ENCODE measurements around the gene PLA2G6. TPM values are rescaled to one million over a fixed set of nuclear protein-coding genes. Genes with fewer than 3 reads are reported as not detected.

PLA2G6 gene
- total RNA-seq, 2 donors from 2014 or later: 60.6 to 60.7 TPM

DNA sequence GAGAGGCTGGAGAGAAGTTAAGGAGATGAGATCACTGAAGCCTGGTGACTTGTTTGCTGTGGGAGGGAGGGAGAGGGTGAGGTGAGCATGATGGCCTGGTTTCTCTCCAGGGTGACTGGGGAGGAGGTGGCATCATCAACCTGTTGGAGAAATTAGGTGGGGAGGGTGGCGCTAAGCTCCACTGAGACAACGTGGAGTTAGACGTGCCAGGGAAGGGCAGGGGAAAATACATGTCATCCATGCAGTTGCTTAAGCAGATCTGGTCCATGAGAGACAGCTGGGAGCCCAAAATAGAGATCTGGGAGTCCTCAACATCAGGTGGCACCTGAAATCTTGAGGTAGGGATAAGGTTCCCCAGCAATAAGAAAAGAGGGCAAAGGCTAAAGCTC lies 10.8 kb upstream of the PLA2G6 start:
- no peak overlapping the region for H3K27ac ChIP-seq (ENCODE audit: low read depth, low read length)
- no peaks in the 10 kb centered on the region for H3K4me1 ChIP-seq (ENCODE audit: control insufficient read depth, insufficient read depth, low read length)
- H3K27me3 ChIP-seq (ENCODE audit: control insufficient read depth, insufficient read depth, low read length, poor library complexity, severe bottlenecking): no peaks in the 10 kb centered on the region
- WGBS, 2 experiments (ENCODE audit: insufficient coverage in 1 of 2, insufficient read length in 1 of 2): 94 to 96% methylated on average over 3 of the region's 3 CpGs
- H3K36me3 ChIP-seq (ENCODE audit: control insufficient read depth, insufficient read depth, low read length): no peaks in the 10 kb centered on the region
- TF ChIP-seq, protein P1, sequence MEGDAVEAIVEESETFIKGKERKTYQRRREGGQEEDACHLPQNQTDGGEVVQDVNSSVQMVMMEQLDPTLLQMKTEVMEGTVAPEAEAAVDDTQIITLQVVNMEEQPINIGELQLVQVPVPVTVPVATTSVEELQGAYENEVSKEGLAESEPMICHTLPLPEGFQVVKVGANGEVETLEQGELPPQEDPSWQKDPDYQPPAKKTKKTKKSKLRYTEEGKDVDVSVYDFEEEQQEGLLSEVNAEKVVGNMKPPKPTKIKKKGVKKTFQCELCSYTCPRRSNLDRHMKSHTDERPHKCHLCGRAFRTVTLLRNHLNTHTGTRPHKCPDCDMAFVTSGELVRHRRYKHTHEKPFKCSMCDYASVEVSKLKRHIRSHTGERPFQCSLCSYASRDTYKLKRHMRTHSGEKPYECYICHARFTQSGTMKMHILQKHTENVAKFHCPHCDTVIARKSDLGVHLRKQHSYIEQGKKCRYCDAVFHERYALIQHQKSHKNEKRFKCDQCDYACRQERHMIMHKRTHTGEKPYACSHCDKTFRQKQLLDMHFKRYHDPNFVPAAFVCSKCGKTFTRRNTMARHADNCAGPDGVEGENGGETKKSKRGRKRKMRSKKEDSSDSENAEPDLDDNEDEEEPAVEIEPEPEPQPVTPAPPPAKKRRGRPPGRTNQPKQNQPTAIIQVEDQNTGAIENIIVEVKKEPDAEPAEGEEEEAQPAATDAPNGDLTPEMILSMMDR (conservative IDR thresholded peaks at IDR 0.05): no peak
- H3K9me3 ChIP-seq (ENCODE audit: control insufficient read depth, low read length): no peaks in the 10 kb centered on the region
- no peak for DNase-seq
- Mint-ChIP-seq H3K27me3 (ENCODE audit: insufficient read depth) (peaks cover 24% of the 10 kb centered on the region), H3K4me3 (no peak overlapping the region), H3K27ac (no peak overlapping the region), H3K36me3 (ENCODE audit: low read depth) (no peaks in the 10 kb centered on the region), H3K9me3 (peaks cover 8% of the 10 kb centered on the region), H3K4me1 (peaks cover 2% of the 10 kb centered on the region)
- H3K9ac ChIP-seq (ENCODE audit: extremely low read depth, low read length, poor library complexity, severe bottlenecking): no peak overlapping the region
- no peak overlapping the region for H3K4me3 ChIP-seq (ENCODE audit: low read length)

DNA sequence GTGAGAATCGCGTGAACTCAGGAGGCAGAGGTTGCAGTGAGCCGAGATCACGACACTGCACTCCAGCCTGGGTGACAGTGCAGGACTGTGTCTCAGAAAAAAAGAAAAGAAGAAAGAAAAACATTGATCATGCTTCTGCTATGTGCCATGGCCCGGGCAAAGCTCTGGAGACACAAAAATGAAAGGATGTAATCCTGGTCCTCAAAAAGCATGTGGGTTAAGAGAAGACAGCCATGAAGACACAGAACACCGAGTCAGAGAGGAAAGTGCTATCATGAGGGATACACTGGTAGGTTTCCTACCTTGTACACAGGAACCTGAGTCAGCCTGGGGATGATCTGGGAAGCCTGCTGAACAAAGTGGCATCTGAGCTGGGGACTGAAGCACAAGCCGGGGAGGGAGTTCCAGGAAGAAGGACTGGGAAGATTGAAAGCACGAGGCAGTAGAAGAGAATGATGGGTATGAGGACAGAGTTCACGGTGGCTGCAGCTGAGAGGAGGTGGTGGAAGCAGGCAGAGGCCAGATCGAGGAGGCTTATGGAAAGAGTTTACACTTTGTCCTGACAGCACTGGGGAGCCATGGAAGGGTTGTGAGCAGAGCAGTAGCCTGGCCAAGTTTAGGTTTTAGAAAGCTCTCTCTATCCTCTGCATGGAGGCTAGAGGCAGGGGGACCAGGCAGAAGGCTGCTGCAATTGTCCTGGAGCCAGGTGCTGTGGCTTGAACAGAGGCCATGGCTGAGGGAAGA lies 10.3 kb upstream of the PLA2G6 start:
- H3K27ac ChIP-seq (ENCODE audit: low read depth, low read length): no peak overlapping the region
- Mint-ChIP-seq H3K27me3 (ENCODE audit: insufficient read depth) (peaks cover 24% of the 10 kb centered on the region), H3K36me3 (ENCODE audit: low read depth) (no peaks in the 10 kb centered on the region), H3K4me3 (no peak overlapping the region), H3K27ac (no peak overlapping the region), H3K9me3 (peaks cover 8% of the 10 kb centered on the region), H3K4me1 (peaks cover 4% of the 10 kb centered on the region)
- H3K4me3 ChIP-seq (ENCODE audit: low read length): no peak overlapping the region
- no peak overlapping the region for H3K9ac ChIP-seq (ENCODE audit: extremely low read depth, low read length, poor library complexity, severe bottlenecking)
- 87 to 93% methylated on average over 10 of the region's 10 CpGs for whole genome bisulfite sequencing, 2 experiments (ENCODE audit: insufficient coverage in 1 of 2, insufficient read length in 1 of 2)
- no peaks in the 10 kb centered on the region for H3K9me3 ChIP-seq (ENCODE audit: control insufficient read depth, low read length)
- no peaks in the 10 kb centered on the region for H3K4me1 ChIP-seq (ENCODE audit: control insufficient read depth, insufficient read depth, low read length)
- no peak for DNase-seq
- H3K36me3 ChIP-seq (ENCODE audit: control insufficient read depth, insufficient read depth, low read length): no peaks in the 10 kb centered on the region
- TF ChIP-seq, protein P1 (conservative IDR thresholded peaks at IDR 0.05): no peak
- no peaks in the 10 kb centered on the region for H3K27me3 ChIP-seq (ENCODE audit: control insufficient read depth, insufficient read depth, low read length, poor library complexity, severe bottlenecking)

DNA sequence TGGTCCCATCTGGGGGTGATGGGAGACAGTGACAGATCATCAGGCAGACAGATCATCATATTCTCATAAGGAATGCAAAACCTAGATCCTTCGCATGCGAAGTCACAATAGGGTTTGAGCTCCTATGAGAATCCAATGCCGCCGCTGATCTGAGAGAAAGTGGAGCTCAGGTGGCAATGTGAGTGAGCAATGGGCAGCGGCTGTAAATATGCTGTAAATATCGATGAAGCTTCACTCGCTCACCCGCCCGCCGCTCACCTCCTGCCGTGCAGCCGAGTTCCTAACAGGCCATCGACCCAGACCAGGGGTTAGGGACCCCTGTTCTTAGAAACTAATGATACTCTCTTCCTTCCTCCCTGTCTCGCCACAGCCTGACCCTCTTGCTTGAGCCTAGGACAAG lies 9.4 kb upstream of the PLA2G6 start:
- Histone ChIP-seq H3K9ac (ENCODE audit: extremely low read depth, low read length, poor library complexity, severe bottlenecking) (no peak overlapping the region), H3K4me1 (ENCODE audit: control insufficient read depth, insufficient read depth, low read length) (no peaks in the 10 kb centered on the region), H3K9me3 (ENCODE audit: control insufficient read depth, low read length) (no peaks in the 10 kb centered on the region), H3K27ac (ENCODE audit: low read depth, low read length) (peak overlapping the region; percentile 38), H3K36me3 (ENCODE audit: control insufficient read depth, insufficient read depth, low read length) (no peaks in the 10 kb centered on the region), H3K4me3 (ENCODE audit: low read length) (no peak overlapping the region), H3K27me3 (ENCODE audit: control insufficient read depth, insufficient read depth, low read length, poor library complexity, severe bottlenecking) (no peaks in the 10 kb centered on the region)
- Mint-ChIP-seq H3K4me1 (peaks cover 4% of the 10 kb centered on the region), H3K27me3 (ENCODE audit: insufficient read depth) (peaks cover 24% of the 10 kb centered on the region), H3K36me3 (ENCODE audit: low read depth) (no peaks in the 10 kb centered on the region), H3K9me3 (peaks cover 8% of the 10 kb centered on the region), H3K27ac (no peak overlapping the region), H3K4me3 (no peak overlapping the region)
- WGBS, 2 experiments (ENCODE audit: insufficient coverage in 1 of 2, insufficient read length in 1 of 2): 89 to 90% methylated on average over 13 to 14 of the region's 14 CpGs
- TF ChIP-seq, protein P1 (conservative IDR thresholded peaks at IDR 0.05): no peak
- no peak for DNase-seq
